GM19193 (cell line): Measurements from ENCODE around the gene LINGO4.

Source experiments
- POLR2A ChIP-seq: IDR thresholded peaks from 4 replicates; pipeline ENCODE4 v1.6.1; 2011; ENCODE audit not compliant: insufficient read depth, insufficient read length; ENCODE audit errors: extremely low read depth

Gene LINGO4

DNA sequence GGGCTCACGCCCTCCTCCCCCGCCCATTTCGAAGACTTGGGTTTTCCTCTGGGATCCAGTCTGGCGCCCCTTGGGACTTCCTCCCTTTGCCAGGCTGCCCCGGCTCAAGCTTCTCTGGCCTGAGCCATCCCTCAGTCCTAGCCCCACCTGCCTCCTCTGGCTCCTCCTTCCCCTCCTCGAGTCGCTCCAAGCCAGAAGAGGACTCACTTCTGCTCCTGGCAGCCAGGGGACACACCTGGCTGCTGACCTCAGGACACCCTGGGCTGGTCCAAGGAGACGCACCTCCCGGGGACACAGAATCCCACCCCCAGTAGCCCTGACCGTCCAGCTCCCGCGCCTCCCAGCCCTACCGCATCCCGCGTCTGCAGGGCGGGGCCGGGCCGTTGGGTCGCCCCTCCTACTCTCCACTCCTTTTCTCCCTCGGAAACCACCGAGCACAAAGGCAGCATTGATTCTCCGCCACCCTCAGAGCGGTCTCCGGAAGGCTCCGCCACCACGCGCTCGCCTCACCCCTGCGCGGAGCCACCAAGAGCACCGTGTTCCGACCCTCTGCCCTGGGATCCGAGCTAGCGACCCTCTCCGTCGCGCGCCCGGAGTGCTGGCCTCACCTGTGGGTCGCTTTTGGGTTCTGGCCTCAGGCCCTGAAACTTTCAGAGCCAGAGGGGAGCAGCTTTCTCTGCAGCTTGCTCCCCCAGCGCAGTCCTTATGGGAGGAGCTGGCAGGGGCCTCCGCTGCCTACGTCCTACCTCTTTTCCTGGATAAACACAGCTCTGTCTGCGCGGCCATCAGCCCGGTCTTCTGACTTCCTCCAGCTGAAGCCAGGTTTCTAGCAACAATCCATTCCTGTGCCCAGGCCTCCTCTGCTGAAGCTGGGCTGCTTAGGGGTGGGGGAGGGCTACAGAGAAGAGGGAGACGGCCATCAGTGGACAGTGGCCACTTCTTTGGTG is 34.5 kb upstream of the LINGO4 start, which contains the start of gene C2CD4D:
Gene C2CD4D, minus strand, starts transcription at position 364 of the 947 bp plus-strand sequence. CDS start 831 bp downstream, outside the sequence.
- TF ChIP-seq POLR2A, result peak; percentile 37

DNA sequence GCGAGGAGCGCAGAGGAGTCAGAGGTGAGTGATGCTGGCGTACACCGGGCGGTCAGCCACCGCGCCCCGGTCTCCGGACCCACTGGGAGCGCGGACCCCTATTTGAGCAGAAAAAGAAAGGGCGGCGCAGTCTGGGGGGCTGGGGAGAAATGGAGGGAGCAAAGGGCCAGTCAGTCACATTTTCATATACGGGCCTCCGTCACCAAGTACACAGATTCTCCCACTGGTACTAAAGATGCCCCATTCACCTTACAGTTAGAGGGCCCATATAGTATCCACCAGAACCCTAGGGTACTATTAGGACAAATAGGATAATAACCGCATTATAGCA is 33.8 kb upstream of the LINGO4 start:
- no peak for TF ChIP-seq POLR2A

DNA sequence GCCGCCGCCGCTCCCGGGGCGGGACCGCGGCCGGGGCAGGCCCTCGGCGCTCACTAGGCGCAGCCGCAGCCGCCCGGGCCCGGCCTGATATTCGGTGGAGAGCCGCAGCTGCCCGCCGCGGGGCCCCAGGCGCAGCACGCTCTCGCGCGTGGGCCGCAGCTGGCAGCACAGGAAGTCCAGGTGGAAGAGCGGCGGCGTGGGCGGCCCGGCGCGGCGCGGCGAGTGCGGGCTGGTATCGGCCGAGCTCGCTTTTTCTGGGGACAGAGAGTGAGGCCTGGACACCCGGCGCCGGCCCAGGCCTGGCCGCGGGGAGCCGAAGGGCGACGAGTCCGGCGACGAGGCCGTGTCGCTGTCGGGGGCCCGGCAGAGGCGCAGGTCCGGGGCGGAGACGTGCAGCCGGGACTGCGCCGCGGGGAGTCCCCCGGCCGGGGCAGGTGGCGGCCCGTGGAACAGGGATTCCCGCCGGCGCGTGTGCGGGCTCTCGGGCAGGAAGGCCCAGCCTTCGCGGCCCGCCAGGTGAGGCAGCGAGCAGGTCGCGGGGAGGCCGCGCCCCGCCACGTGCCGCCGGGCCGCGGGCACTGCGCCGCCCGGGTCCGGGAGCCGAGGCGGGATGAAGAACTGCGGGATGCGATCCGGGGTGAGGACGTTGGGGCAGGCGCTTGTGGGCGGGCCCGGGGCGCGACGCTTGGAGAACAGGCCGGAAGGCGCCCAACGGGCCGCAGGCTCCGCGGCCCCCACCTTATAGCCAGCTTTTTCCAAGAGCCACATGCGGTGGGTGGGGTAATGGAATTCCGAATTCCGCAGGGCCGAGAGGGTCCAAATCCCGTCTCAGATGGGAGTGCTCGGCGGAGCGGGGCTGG is 33.2 kb upstream of the LINGO4 start:
- no peak for TF ChIP-seq POLR2A

DNA sequence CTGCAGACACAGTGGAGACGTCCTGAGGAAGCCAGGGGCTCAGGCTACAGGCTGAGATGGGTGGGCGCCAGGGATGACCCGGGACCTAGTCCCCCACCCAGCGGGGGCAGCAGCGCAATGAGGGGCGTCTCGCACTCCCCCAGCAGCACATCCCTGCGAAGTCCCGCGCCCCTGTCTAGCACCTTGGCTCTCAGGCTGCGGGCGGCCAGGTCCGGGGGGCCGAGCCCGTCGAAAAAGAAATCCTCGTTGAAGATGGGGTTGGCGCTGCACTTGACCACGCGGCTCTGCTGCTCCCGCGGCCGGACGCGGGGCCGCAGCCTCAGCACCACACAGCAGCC is 32.6 kb upstream of the LINGO4 start:
- TF ChIP-seq POLR2A, result no peak

DNA sequence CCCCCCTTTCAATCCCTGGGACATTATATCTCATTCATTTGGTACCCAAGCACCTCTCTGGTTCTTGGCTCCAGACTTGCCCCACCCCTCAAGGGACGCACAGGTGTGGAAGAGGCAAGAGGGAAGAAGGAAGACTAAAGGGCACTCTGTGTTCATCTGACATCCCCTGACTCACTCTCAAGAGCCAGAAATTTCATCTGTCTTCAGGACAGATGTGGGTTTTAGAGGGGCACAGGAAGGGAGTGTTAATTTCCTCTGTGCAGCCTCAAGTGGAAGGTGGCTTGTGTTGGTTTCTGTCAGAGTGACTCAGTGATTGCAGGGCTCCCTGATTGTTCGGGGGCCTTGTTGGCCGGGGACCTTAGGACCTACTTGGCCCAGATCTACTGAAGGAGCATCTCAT is 32.0 kb upstream of the LINGO4 start:
- no peak for TF ChIP-seq POLR2A

DNA sequence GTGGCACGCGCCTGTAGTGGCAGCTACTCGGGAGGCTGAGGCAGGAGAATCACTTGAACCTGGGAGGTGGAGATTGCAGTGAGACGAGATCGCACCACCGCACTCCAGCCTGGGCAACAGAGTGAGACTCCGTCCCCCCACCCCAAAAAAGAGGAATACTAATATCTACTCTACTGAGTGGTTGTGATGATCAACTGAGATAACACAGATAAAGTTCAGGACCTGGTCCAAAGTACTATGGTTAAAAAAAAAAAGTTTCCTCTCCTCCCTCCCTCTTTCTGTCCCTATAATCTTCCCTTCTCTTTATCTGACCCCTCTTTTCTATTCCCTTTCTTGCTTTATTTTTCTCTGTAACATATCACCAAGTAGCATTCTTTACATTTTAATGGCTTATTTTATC is 30.4 kb upstream of the LINGO4 start:
- no peak for TF ChIP-seq POLR2A

DNA sequence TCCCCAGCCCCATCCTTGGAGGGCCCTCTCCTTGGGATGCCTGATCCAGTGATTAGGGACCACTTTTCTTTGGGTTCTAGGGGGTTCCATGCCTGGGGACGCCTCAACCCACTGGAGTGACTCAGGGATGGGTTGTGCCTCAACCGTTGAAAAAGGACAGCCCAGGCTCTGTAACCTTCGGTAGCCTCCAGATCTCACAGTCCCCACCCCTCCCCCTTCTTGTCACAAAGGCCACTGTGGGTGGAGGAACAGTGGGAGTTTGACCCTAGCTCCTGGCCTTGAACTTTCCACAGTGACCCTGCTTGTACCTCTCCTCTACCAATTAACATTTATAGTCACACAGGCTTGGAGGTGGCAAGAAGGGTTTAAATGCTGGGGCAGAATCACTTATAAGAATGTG is 29.0 kb upstream of the LINGO4 start:
- TF ChIP-seq POLR2A, result no peak

DNA sequence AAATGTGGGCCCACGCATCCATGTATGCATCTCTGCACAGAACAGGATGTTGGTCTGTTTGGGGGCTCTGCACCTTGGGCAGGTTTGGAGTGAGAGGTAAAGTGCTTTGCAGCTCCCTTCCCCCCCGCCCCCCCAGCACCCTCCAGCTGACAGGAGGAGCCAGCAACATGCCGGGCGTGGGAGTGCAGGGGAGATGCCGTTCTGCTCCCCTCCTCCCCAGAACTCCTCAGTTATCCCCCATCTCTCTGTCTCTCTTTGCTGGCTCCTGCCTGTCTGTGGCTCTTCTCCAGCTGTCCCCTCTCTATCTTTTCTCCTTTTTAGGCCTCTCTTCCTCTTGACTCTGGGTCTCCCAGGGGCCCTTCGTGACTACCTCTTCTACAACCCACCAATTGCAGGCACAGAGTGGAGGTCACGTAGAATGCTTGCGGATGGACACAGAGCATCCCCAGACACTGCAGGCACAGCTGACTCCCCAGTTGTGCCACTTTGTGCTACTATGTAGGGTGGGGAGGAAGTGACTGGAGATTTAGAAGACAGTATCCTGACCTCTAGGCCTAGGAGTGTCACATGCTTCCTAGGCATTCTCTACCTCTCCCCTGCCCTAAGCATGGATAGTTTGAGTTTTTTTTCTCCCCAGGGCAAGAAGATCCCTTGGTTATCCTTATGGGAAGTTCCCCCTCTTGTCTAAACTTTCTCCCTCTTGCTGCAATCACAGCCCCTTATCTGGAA is 28.1 kb upstream of the LINGO4 start:
- TF ChIP-seq POLR2A, result no peak

DNA sequence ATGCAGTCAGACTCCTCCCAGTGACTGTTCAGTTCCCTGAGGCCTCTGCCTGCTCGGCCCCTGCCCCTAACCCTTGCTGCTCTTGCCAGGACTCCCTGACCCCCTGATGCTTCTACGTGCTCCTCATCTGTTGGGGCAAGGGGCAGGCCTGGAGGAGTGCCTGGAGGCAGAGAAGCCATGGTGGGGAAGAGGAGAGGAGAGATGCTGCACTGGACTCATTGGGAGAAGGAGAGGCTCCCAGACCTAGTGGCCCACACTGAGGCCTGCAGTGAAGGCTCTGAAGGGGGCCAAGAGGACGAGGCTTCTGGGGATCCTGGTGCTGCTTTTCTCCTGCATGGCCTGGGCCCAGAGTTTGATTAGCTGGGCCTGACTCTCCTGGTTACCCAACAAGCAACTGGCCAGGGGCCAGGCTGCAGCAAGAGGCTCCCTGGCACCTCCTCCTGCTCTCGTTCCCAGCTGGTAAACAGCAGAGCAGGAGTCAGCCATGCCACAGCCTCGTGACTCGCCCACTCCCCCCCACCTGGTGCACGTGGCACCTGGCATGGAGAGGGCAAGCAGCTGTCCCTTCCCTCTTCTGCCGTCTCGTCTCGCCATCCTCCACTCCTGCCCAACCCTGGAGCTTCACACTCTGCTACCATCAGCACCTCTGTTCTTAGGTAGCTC is 27.2 kb upstream of the LINGO4 start:
- TF ChIP-seq POLR2A, result no peak

DNA sequence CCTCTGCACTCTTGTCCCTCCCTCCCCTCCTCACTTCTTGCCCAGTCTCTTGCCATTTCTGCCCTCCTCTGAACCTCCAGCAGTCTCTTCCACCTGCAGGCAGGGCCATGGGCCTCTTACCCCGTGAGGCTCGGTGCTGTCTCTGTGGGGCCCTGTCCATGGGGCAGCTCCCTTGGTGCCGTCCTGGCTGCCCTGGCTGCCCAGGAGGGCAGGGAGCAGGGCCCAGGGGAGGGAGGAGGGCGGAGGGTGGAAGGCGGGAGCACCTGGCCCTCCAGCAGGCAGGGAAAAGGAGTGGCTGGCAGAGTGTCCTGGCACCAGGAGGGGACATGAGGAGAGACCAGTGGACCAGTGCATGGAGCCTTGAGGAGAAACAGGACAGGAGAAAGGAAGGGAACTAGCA is 26.4 kb upstream of the LINGO4 start, which contains the start of gene RORC:
Gene RORC, minus strand, starts transcription at position 198 of the 400 bp plus-strand sequence. Its CDS starts 38 bp downstream, at position 160.
- no peak for TF ChIP-seq POLR2A

DNA sequence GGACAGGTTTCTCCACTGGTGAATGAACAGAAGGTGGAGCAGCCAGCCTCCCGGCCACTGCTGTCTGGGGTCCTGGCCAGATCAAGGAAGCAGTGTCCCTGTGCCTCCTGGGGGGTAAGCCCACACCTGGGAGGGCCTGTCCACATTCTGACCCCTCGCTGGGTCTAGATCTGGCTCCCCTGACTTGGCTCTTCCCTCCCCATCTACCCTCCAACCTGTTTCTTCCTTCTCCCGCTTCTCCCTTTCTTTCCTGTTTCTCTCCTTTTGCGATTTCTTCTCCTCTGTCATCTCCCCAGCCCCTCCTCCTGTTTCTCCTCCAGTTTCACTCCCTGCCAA is 26.0 kb upstream of the LINGO4 start:
- TF ChIP-seq POLR2A, result no peak

DNA sequence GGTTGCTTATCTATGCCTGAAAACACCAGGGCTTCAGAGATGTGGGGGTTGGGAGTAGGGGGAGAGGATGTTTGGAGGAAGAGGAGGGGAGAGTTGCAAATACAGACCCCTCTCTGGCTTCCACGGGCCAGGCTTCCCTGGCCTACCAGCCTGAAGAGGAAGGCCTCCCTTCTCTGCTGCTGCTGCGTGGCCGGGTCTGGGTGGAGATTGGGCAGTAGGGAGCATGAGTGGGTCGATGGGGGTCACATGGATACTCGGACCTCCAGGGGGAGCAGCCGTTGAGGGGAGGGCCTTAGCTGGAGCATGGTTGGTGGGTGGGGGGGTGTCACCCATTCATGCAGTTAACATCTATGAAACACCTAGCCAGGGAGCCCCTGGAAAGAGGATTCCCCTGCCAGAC is 24.8 kb upstream of the LINGO4 start:
- TF ChIP-seq POLR2A, result no peak

DNA sequence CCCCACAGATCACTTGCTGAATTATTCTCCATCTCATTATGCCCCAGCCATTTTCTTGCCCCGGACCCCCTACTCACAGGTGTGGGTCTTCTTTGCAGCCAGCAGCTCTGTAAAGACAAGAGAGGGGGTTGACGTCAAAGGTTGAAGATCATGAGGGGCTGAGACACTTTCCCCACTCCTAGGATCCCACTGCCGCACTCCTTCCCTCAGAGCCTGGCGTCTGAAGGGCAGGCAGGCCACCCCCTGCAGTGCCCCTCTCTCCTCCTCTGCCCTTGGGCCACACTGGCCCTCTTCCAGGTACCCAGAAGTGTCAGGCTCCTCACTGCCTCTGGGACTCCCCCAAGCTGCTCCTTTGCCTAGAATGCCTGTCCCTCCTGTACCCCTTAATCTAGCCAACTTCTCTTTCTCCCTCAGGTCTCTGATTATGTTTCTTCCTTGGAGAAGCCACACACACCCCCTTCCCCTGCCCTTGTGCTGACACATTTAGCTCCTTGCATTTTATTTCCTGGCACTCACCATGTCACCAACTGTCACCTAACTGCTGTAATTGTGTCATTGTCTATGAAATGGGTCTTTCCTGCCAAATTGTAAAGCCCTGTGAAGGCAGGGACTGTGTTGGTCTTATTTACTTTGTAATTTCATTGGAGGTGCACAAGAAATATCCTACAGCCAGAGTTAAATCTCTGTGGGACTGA is 24.3 kb upstream of the LINGO4 start:
- TF ChIP-seq POLR2A, result no peak

DNA sequence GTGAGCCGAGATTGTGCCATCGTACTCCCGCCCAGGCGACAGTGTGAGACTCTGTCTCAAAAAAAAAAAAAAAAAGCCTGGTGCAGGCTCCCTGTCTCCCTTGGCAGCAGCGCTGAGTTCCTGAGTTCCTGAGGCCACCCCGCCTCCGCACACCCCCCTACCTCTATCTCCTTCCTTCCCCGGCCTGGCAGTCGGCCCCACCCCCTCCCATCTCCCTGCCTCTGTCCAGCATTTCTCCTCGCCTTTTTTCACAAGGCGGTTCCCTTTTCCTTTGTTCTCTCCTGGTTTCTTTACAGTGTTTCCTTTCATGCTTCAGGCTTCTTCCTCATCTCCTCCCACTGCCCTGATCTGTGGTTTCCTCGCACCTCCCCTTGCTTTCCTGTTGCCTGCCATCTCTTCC is 23.7 kb upstream of the LINGO4 start:
- no peak for TF ChIP-seq POLR2A
